ENCODE measurements around the gene RBFOX2. TPM values are rescaled to one million over a fixed set of nuclear protein-coding genes. Genes with fewer than 3 reads are reported as not detected.

RBFOX2 gene
- total and polyA plus RNA-seq, 2 experiments from 2014 or later = 88.8 to 131 TPM

GRCh38 chr22:35732116-35732515 is 296.5 kb downstream of the RBFOX2 start:
- peaks cover 7% of the 10 kb centered on the region; the same call in 1 of the 3 replicates for H3K9me3 Mint-ChIP-seq

More at GRCh38 chr22:35732116-35732515, 296.5 kb downstream of the RBFOX2 start:
- Mint-ChIP-seq H3K27me3 (ENCODE audit: insufficient read depth, low read depth, poor library complexity) (peaks cover 4% of the 10 kb centered on the region), H3K27ac (no peak overlapping the region), H3K4me3 (no peak overlapping the region), H3K36me3 (ENCODE audit: low read depth) (peaks cover 18% of the 10 kb centered on the region), H3K4me1 (peaks cover 8% of the 10 kb centered on the region; the same call in 1 of the 3 replicates)
- Histone ChIP-seq H3K79me2 (replicated peaks; ENCODE audit: insufficient read depth) (no peaks in the 10 kb centered on the region), H3K36me3 (ENCODE audit: insufficient read depth) (no peaks in the 10 kb centered on the region), H3K27me3 (ENCODE audit: insufficient read depth) (no peaks in the 10 kb centered on the region), H3F3A (replicated peaks; ENCODE audit: low read depth) (no peaks in the 10 kb centered on the region), H4K20me1 (replicated peaks; ENCODE audit: insufficient read depth) (no peaks in the 10 kb centered on the region), H3K4me3 (no peak overlapping the region), H3K4me1 (ENCODE audit: insufficient read depth) (no peaks in the 10 kb centered on the region), H2AFZ (no peak overlapping the region), H3K9me2 (ENCODE audit: insufficient read depth) (no peaks in the 10 kb centered on the region), H3K4me2 (no peak overlapping the region), H3K27ac (ENCODE audit: low read depth) (no peak overlapping the region)
- DNase-seq (ENCODE audit: low spot score) = no peak
- ATAC-seq = no peak
- TF ChIP-seq ZNF462 (CRISPR knock-in tag; IDR thresholded peaks at IDR 0.05) (no peak), ZNF114 (CRISPR knock-in tag; IDR thresholded peaks at IDR 0.05) (no peak), JUNB (IDR thresholded peaks at IDR 0.05; ENCODE audit: unreplicated experiment) (no peak), EZH2 (IDR thresholded peaks at IDR 0.05; ENCODE audit: low read depth, unreplicated experiment) (no peak), ETS1 (IDR thresholded peaks at IDR 0.05) (no peak), NANOG (IDR thresholded peaks at IDR 0.05; ENCODE audit: borderline replicate concordance) (no peak), REST (IDR thresholded peaks at IDR 0.05; ENCODE audit: unreplicated experiment) (no peak), CTCF (conservative IDR thresholded peaks at IDR 0.05; ENCODE audit: low read depth in 2 of 2) (no peak), CREB1 (CRISPR knock-in tag; IDR thresholded peaks at IDR 0.05; ENCODE audit: low read depth) (no peak), STAT1 (IDR thresholded peaks at IDR 0.05; ENCODE audit: unreplicated experiment) (no peak), ZNF331 (CRISPR knock-in tag; IDR thresholded peaks at IDR 0.05; ENCODE audit: low read depth) (no peak), POLR2AphosphoS5 (IDR thresholded peaks at IDR 0.05; ENCODE audit: low read depth) (no peak), EZH2phosphoT487 (IDR thresholded peaks at IDR 0.05; ENCODE audit: unreplicated experiment) (no peak)

Measured in GM23338 (cell line).